Measurements from ENCODE around the gene MYT1. TPM values are rescaled to one million over a fixed set of nuclear protein-coding genes. Genes with fewer than 3 reads are reported as not detected.

MYT1 gene
- total RNA-seq, 1 experiment from 2014 or later, result 7.1 TPM

DNA sequence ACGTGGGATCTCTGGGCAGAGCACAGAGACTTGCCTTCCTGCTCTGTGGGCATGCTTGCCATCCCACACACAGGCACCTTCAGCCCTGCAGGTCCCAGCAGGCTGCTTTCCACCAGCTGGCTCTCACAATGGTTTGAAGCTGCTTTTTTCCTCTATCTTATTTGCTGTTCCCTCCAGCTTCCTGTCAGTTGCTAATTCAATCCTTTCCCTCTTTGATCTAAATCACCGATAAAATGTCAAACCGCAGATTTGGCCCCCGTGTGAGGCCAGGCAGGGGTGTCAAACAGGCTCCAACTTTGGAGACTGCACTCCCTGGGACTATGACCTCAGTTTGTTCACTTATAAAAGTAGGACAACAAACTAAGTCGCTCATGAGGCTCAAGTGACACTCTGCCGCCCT, 50.7 kb downstream of the MYT1 start:
- Histone ChIP-seq H2AFZ (ENCODE audit: low read depth, low read length, poor library complexity, severe bottlenecking) (no peak overlapping the region), H4K20me1 (ENCODE audit: insufficient read depth) (no peaks in the 10 kb centered on the region), H3K9ac (ENCODE audit: low read length) (no peak overlapping the region), H3K27ac (ENCODE audit: low read depth, low read length) (no peak overlapping the region), H3K9me2 (ENCODE audit: insufficient read depth) (no peaks in the 10 kb centered on the region), H3K4me1 (ENCODE audit: control insufficient read depth in 1 of 2, insufficient read depth in 2 of 2, low read length in 2 of 2) (no peaks in the 10 kb centered on the region), H3K4me3 (replicated peaks in 1 of 2; ENCODE audit: low read depth in 1 of 2, low read length in 2 of 2) (no peak overlapping the region), H3K79me2 (ENCODE audit: insufficient read depth, low read length) (no peaks in the 10 kb centered on the region), H3K27me3 (ENCODE audit: insufficient read depth, low read length) (no peaks in the 10 kb centered on the region), H3K36me3 (ENCODE audit: control insufficient read depth in 1 of 2, insufficient read depth in 2 of 2, low read length in 2 of 2) (no peaks in the 10 kb centered on the region), H3K4me2 (ENCODE audit: low read length) (no peak overlapping the region), H3K9me3 (ENCODE audit: control insufficient read depth in 1 of 2, insufficient read depth in 1 of 2, low read depth in 1 of 2, low read length in 2 of 2) (no peaks in the 10 kb centered on the region)
- no peak for TF ChIP-seq FOSL1 (IDR thresholded peaks at IDR 0.05; ENCODE audit: low read depth)
- TF ChIP-seq RAD21 (IDR thresholded peaks at IDR 0.05; ENCODE audit: low read depth), result no peak
- no peak for TF ChIP-seq ELF1 (IDR thresholded peaks at IDR 0.05; ENCODE audit: borderline replicate concordance, low read depth)
- no peak for TF ChIP-seq YY1 (IDR thresholded peaks at IDR 0.05; ENCODE audit: extremely low read depth, insufficient replicate concordance, low read depth, low read length)
- TF ChIP-seq ZFX (IDR thresholded peaks at IDR 0.05), result no peak
- ATAC-seq, result no peak
- DNase-seq (ENCODE audit: low read depth, low spot score), result no peak
- RAD21 ChIA-PET (ENCODE audit: low non-redundant PET in 1 of 2, low total read pairs in 2 of 2, uncharacterized antibody in 2 of 2, unreplicated experiment in 2 of 2), result no interaction called here
- intact Hi-C loops (cut with micrococcal nuclease), result no loop called here
- POLR2A ChIA-PET, result no interaction called here
- CTCF ChIA-PET, result no interaction called here
- no TSS peak for BruUV-seq (replicated peaks)

DNA sequence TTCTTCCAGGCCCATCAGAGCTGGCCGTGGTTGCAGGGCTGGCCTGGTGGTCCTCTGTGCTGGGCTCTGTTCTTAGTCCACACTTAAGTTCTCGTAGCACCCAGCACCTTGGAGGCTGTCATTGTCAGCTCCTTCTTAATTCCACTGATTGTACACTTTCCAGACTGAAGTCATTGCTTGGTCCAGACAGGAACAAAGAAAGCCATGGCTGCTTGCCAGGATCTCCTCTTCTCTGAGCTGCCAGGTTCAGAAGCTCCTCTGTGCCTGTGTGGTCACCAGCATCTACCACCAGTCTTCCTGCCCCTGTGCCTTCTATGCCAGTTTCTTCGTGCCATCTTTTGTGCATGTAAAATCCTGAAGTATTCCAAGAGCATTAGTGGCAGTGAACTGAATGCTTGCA, 51.8 kb downstream of the MYT1 start:
- BruUV-seq (replicated peaks), result no TSS peak
- Histone ChIP-seq H2AFZ (ENCODE audit: low read depth, low read length, poor library complexity, severe bottlenecking) (no peak overlapping the region), H3K4me2 (ENCODE audit: low read length) (no peak overlapping the region), H3K79me2 (ENCODE audit: insufficient read depth, low read length) (no peaks in the 10 kb centered on the region), H3K4me1 (ENCODE audit: control insufficient read depth in 1 of 2, insufficient read depth in 2 of 2, low read length in 2 of 2) (no peaks in the 10 kb centered on the region), H3K9ac (ENCODE audit: low read length) (no peak overlapping the region), H3K9me3 (ENCODE audit: control insufficient read depth in 1 of 2, insufficient read depth in 1 of 2, low read depth in 1 of 2, low read length in 2 of 2) (no peaks in the 10 kb centered on the region), H3K9me2 (ENCODE audit: insufficient read depth) (no peaks in the 10 kb centered on the region), H3K27ac (ENCODE audit: low read depth, low read length) (no peak overlapping the region), H3K27me3 (ENCODE audit: insufficient read depth, low read length) (no peaks in the 10 kb centered on the region), H3K36me3 (ENCODE audit: control insufficient read depth in 1 of 2, insufficient read depth in 2 of 2, low read length in 2 of 2) (no peaks in the 10 kb centered on the region), H3K4me3 (replicated peaks in 1 of 2; ENCODE audit: low read depth in 1 of 2, low read length in 2 of 2) (no peak overlapping the region), H4K20me1 (ENCODE audit: insufficient read depth) (no peaks in the 10 kb centered on the region)
- POLR2A ChIA-PET, result no interaction called here
- DNase-seq (ENCODE audit: low read depth, low spot score) (no peak), ATAC-seq (no peak)
- intact Hi-C loops (cut with micrococcal nuclease), result no loop called here
- TF ChIP-seq ZNF274 (IDR thresholded peaks at IDR 0.05; ENCODE audit: low read depth, low read length) (no peak), SRF (IDR thresholded peaks at IDR 0.05; ENCODE audit: low read depth) (no peak), ELF1 (IDR thresholded peaks at IDR 0.05; ENCODE audit: borderline replicate concordance, low read depth) (no peak), SP1 (IDR thresholded peaks at IDR 0.05; ENCODE audit: low read depth) (no peak), SIN3A (IDR thresholded peaks at IDR 0.05; ENCODE audit: low read depth) (no peak), RAD21 (IDR thresholded peaks at IDR 0.05; ENCODE audit: low read depth) (no peak), EGR1 (IDR thresholded peaks at IDR 0.05; ENCODE audit: low read depth) (no peak), YY1 (IDR thresholded peaks at IDR 0.05; ENCODE audit: extremely low read depth, insufficient replicate concordance, low read depth, low read length) (no peak), FOSL1 (IDR thresholded peaks at IDR 0.05; ENCODE audit: low read depth) (no peak), POLR2AphosphoS5 (IDR thresholded peaks at IDR 0.05; ENCODE audit: low read depth, low read length) (no peak), JUND (IDR thresholded peaks at IDR 0.05) (no peak), EZH2phosphoT487 (IDR thresholded peaks at IDR 0.05; ENCODE audit: borderline replicate concordance) (no peak)
- TF ChIP-seq, protein P1, sequence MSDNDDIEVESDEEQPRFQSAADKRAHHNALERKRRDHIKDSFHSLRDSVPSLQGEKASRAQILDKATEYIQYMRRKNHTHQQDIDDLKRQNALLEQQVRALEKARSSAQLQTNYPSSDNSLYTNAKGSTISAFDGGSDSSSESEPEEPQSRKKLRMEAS (IDR thresholded peaks at IDR 0.05), result no peak
- TF ChIP-seq, protein P2, sequence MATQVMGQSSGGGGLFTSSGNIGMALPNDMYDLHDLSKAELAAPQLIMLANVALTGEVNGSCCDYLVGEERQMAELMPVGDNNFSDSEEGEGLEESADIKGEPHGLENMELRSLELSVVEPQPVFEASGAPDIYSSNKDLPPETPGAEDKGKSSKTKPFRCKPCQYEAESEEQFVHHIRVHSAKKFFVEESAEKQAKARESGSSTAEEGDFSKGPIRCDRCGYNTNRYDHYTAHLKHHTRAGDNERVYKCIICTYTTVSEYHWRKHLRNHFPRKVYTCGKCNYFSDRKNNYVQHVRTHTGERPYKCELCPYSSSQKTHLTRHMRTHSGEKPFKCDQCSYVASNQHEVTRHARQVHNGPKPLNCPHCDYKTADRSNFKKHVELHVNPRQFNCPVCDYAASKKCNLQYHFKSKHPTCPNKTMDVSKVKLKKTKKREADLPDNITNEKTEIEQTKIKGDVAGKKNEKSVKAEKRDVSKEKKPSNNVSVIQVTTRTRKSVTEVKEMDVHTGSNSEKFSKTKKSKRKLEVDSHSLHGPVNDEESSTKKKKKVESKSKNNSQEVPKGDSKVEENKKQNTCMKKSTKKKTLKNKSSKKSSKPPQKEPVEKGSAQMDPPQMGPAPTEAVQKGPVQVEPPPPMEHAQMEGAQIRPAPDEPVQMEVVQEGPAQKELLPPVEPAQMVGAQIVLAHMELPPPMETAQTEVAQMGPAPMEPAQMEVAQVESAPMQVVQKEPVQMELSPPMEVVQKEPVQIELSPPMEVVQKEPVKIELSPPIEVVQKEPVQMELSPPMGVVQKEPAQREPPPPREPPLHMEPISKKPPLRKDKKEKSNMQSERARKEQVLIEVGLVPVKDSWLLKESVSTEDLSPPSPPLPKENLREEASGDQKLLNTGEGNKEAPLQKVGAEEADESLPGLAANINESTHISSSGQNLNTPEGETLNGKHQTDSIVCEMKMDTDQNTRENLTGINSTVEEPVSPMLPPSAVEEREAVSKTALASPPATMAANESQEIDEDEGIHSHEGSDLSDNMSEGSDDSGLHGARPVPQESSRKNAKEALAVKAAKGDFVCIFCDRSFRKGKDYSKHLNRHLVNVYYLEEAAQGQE (IDR thresholded peaks at IDR 0.05; ENCODE audit: low read depth), result no peak
- CTCF ChIA-PET, result no interaction called here
- RAD21 ChIA-PET (ENCODE audit: low non-redundant PET in 1 of 2, low total read pairs in 2 of 2, uncharacterized antibody in 2 of 2, unreplicated experiment in 2 of 2), result no interaction called here

Data from HCT116 (cell line).